SK-N-SH (cell line): ENCODE results near the gene BBS9.

Source experiments
- MEF2A ChIP-seq: IDR thresholded peaks from 2 replicates; pipeline ENCODE4 v1.4.0; 2012; ENCODE audit warnings: low read depth, borderline replicate concordance
- MXI1 ChIP-seq: IDR thresholded peaks from 2 replicates; pipeline ENCODE4 v1.6.1; 2012; ENCODE audit warnings: mild to moderate bottlenecking, low read depth, low read length, improper control_type of control experiment
- POLR2AphosphoS5 ChIP-seq: IDR thresholded peaks from 2 replicates; pipeline ENCODE4 v1.6.1; 2012; ENCODE audit warnings: low read depth, low read length
- RAD21 ChIP-seq: IDR thresholded peaks from 2 replicates; pipeline ENCODE4 v1.6.1; 2012; ENCODE audit warnings: mild to moderate bottlenecking, low read length
- ZBTB33 ChIP-seq: IDR thresholded peaks from 2 replicates; pipeline ENCODE4 v1.4.0; 2012; ENCODE audit warnings: low read depth, borderline replicate concordance
- TF ChIP-seq, protein P1 (sequence below): fragments of 200-600 bp; sonication (generic); IDR thresholded peaks from 2 replicates; pipeline ENCODE4 v1.6.1; 2017; ENCODE audit warnings: antibody characterized with exemption, mild to moderate bottlenecking, moderate library complexity

DNA sequence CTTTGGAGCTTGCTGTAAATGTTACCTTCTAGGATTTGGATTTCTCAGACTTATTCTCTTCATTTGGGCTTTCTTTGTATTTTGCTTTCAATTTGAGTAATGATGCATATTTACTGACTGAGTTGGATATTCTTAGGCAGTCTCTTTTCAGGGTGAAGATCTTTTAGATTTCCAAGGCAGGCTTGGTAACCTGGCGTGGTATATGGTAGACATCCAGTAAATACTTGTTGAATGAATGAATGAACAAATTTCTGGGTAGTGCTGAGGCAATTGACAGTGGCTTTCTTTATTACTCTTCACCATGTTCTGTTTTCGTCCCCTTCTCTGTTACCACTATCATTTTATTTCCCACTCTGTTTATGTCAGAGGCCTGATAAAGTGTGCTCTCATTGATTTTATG is 27.1 kb downstream of the BBS9 start:
- TF ChIP-seq POLR2AphosphoS5: no peak
- TF ChIP-seq, protein P1, sequence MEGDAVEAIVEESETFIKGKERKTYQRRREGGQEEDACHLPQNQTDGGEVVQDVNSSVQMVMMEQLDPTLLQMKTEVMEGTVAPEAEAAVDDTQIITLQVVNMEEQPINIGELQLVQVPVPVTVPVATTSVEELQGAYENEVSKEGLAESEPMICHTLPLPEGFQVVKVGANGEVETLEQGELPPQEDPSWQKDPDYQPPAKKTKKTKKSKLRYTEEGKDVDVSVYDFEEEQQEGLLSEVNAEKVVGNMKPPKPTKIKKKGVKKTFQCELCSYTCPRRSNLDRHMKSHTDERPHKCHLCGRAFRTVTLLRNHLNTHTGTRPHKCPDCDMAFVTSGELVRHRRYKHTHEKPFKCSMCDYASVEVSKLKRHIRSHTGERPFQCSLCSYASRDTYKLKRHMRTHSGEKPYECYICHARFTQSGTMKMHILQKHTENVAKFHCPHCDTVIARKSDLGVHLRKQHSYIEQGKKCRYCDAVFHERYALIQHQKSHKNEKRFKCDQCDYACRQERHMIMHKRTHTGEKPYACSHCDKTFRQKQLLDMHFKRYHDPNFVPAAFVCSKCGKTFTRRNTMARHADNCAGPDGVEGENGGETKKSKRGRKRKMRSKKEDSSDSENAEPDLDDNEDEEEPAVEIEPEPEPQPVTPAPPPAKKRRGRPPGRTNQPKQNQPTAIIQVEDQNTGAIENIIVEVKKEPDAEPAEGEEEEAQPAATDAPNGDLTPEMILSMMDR: no peak
- no peak for TF ChIP-seq MEF2A
- TF ChIP-seq ZBTB33: no peak
- TF ChIP-seq RAD21: no peak
- no peak for TF ChIP-seq MXI1
